Uterus (tissue), 2 donors: ENCODE data around the gene RPS8.

ENCODE experiments used
- POLR2A ChIP-seq, 2 donors: fragments of 450-650 bp; IDR thresholded peaks; one replicate each; pipeline ENCODE4 v1.6.1; 2016; ENCODE audit warnings: antibody characterized with exemption in 2 of 2, mild to moderate bottlenecking in 1 of 2, moderate library complexity in 1 of 2
- TF ChIP-seq, protein P1 (sequence below), 4 experiments: fragments of 200-600 bp in 2 of 4; fragments of 450-650 bp in 2 of 4; sonication (generic) in 2 of 4; IDR thresholded peaks; one replicate each; pipeline ENCODE4 v1.5.1; 2016 to 2019; ENCODE audit warnings: antibody characterized with exemption in 4 of 4, mild to moderate bottlenecking in 2 of 4, moderate library complexity in 1 of 4

- TF ChIP-seq, protein P1, sequence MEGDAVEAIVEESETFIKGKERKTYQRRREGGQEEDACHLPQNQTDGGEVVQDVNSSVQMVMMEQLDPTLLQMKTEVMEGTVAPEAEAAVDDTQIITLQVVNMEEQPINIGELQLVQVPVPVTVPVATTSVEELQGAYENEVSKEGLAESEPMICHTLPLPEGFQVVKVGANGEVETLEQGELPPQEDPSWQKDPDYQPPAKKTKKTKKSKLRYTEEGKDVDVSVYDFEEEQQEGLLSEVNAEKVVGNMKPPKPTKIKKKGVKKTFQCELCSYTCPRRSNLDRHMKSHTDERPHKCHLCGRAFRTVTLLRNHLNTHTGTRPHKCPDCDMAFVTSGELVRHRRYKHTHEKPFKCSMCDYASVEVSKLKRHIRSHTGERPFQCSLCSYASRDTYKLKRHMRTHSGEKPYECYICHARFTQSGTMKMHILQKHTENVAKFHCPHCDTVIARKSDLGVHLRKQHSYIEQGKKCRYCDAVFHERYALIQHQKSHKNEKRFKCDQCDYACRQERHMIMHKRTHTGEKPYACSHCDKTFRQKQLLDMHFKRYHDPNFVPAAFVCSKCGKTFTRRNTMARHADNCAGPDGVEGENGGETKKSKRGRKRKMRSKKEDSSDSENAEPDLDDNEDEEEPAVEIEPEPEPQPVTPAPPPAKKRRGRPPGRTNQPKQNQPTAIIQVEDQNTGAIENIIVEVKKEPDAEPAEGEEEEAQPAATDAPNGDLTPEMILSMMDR (IDR thresholded peaks at IDR 0.05), result no peak
- no peak for TF ChIP-seq POLR2A (IDR thresholded peaks at IDR 0.05)
Observed at GRCh38 chr1:44817307-44817706, 42.0 kb downstream of the RPS8 start.
